ENCODE data around the gene HHAT. TPM values are rescaled to one million over a fixed set of nuclear protein-coding genes. Genes with fewer than 3 reads are reported as not detected.

Gene HHAT
- total RNA-seq, 1 experiment from 2014 or later = 3.0 TPM

DNA sequence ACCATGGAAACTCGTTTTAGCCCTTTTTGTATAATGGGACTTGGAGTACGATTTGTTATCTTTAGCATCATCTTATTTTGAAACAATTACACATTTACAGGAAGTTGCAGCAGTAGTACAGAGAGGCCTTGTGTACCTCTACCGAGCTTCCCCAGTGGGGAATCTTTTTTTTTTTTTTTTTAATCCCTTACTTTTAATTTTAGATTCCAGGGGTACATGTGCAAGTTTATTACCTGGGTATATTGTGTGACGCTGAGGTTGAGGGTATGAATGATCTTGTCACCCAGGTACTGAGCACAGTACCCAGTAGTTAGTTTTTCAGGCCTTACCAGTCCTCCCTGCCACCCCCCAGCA is 45.9 kb downstream of the HHAT start:
- no peak overlapping the region for H3K27ac ChIP-seq (ENCODE audit: low read depth, low read length, poor library complexity, severe bottlenecking)
- POLR2A ChIA-PET (ENCODE audit: low non-redundant PET) = interaction anchor here (0.6 to 1.2 kb wide), 5 partner anchors 59 to 266 kb away, joined by 3 to 10 read pairs (median 3); no protein-coding TSS in a partner anchor

DNA sequence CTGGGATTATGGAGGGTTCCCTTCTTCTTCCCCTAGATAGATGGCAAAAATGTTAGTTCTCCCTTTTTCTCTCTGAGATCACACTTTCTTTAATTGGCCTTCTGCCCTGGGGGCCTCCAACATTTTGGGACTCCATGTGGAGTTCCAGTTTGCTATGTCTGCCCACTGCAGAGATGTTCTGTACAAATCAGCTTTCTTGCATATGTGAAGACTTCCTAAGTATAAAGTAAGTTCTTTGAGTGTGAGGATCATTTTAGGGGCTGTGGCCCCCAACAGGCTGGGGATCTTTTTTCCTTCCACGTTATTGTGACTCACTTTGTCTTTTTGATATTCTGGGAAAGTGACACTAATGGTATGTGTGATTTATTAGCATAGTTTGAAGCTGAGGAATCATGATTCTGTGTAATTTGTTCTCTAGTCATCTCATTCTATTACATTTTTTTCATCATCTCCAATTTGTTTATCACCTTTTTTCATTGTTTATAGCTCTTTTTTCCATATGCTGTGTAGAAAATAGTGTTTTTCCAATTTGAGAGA is 48.2 kb downstream of the HHAT start:
- H3K4me3 ChIP-seq (ENCODE audit: low read depth, low read length, poor library complexity, severe bottlenecking) = no peak overlapping the region
- TF ChIP-seq EZH2 (IDR thresholded peaks at IDR 0.05; ENCODE audit: borderline replicate concordance, low read depth, low read length, poor library complexity, severe bottlenecking) (no peak), CTCF (conservative IDR thresholded peaks at IDR 0.05; ENCODE audit: low read depth, low read length) (no peak)
- peaks cover 14% of the 10 kb centered on the region for H3K4me1 ChIP-seq (ENCODE audit: insufficient read depth, low read length, poor library complexity, severe bottlenecking)
- BruUV-seq (replicated peaks) = no TSS peak
- CTCF ChIA-PET = no interaction called here
- H3K36me3 ChIP-seq (ENCODE audit: insufficient read depth, low read length, poor library complexity, severe bottlenecking) = no peaks in the 10 kb centered on the region
- no peak overlapping the region for H3K27ac ChIP-seq (ENCODE audit: low read depth, low read length, poor library complexity, severe bottlenecking)
- DNase-seq (ENCODE audit: low spot score) = no peak
- no peaks in the 10 kb centered on the region for H3K27me3 ChIP-seq (replicated peaks; ENCODE audit: insufficient read depth, low read depth, low read length, poor library complexity)
- POLR2A ChIA-PET (ENCODE audit: low non-redundant PET) = no interaction called here
- no peaks in the 10 kb centered on the region for H3K9me3 ChIP-seq (ENCODE audit: low read depth, low read length, poor library complexity, severe bottlenecking)
- intact Hi-C loops (cut with micrococcal nuclease; ENCODE audit: unreplicated experiment) = no loop called here

More for the DNA sequence above, 45.9 kb downstream of the HHAT start:
- intact Hi-C loops (cut with micrococcal nuclease; ENCODE audit: unreplicated experiment) = no loop called here
- H3K27me3 ChIP-seq (replicated peaks; ENCODE audit: insufficient read depth, low read depth, low read length, poor library complexity) = no peaks in the 10 kb centered on the region
- no peaks in the 10 kb centered on the region for H3K36me3 ChIP-seq (ENCODE audit: insufficient read depth, low read length, poor library complexity, severe bottlenecking)
- no peak for DNase-seq (ENCODE audit: low spot score)
- H3K4me3 ChIP-seq (ENCODE audit: low read depth, low read length, poor library complexity, severe bottlenecking) = no peak overlapping the region
- peaks cover 15% of the 10 kb centered on the region for H3K4me1 ChIP-seq (ENCODE audit: insufficient read depth, low read length, poor library complexity, severe bottlenecking)
- CTCF ChIA-PET = interaction anchor here (0.6 to 2.7 kb wide), 7 partner anchors 14 to 933 kb away, joined by 3 to 19 read pairs (median 4); no protein-coding TSS in a partner anchor
- TF ChIP-seq CTCF (conservative IDR thresholded peaks at IDR 0.05; ENCODE audit: low read depth, low read length) (no peak), EZH2 (IDR thresholded peaks at IDR 0.05; ENCODE audit: borderline replicate concordance, low read depth, low read length, poor library complexity, severe bottlenecking) (no peak)
- BruUV-seq (replicated peaks) = no TSS peak
- H3K9me3 ChIP-seq (ENCODE audit: low read depth, low read length, poor library complexity, severe bottlenecking) = no peaks in the 10 kb centered on the region

DNA sequence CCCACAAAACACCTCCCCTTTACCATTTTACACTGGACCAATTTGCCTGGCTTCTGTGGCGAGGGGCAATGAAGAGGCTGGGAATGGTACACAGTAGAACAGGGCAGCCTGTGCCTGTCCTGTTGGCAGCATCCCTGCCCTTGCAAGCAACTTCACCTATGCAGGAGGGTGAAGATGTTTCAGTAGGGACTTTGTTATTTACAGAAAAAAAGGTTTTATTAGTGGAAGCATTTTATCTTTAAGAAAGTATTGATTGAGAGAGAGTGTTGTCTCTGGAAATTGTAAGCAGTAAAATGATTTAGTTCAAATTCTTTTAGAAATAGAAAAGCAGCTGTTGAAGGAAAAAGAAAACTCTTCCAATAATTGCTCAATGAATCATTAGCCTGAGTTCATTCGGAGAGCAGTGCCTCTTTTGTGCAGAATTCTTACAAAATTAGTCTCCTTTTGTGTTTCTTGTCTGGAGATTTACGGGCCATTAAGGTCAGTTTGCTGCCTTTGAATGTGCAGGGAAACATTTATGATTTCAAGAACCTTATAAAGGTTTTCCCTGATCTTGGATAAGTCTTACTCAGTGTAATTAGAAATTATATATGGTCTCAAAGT is 49.1 kb downstream of the HHAT start:
- Histone ChIP-seq H3K4me1 (ENCODE audit: insufficient read depth, low read length, poor library complexity, severe bottlenecking) (peaks cover 14% of the 10 kb centered on the region), H3K27me3 (replicated peaks; ENCODE audit: insufficient read depth, low read depth, low read length, poor library complexity) (no peaks in the 10 kb centered on the region), H3K27ac (ENCODE audit: low read depth, low read length, poor library complexity, severe bottlenecking) (no peak overlapping the region), H3K4me3 (ENCODE audit: low read depth, low read length, poor library complexity, severe bottlenecking) (no peak overlapping the region), H3K9me3 (ENCODE audit: low read depth, low read length, poor library complexity, severe bottlenecking) (no peaks in the 10 kb centered on the region), H3K36me3 (ENCODE audit: insufficient read depth, low read length, poor library complexity, severe bottlenecking) (no peaks in the 10 kb centered on the region)
- intact Hi-C loops (cut with micrococcal nuclease; ENCODE audit: unreplicated experiment) = no loop called here
- BruUV-seq (replicated peaks) = no TSS peak
- POLR2A ChIA-PET (ENCODE audit: low non-redundant PET) = no interaction called here
- no peak for DNase-seq (ENCODE audit: low spot score)
- no peak for TF ChIP-seq CTCF (conservative IDR thresholded peaks at IDR 0.05; ENCODE audit: low read depth, low read length)
- TF ChIP-seq EZH2 (IDR thresholded peaks at IDR 0.05; ENCODE audit: borderline replicate concordance, low read depth, low read length, poor library complexity, severe bottlenecking) = no peak
- CTCF ChIA-PET = no interaction called here
